Progenitor cell of endocrine pancreas (in vitro differentiated cells): ENCODE measurements around the gene SOS1. TPM values are rescaled to one million over a fixed set of nuclear protein-coding genes. Genes with fewer than 3 reads are reported as not detected.
A peak's percentile ranks its signal among the peaks of the same experiment; 100 is the strongest.

ENCODE experiments used
- DNase-seq: peaks from one replicate; pipeline ENCODE4 v3.0.0; 2021; ENCODE audit warnings: low spot score; ENCODE audit not compliant: unreplicated experiment
- H3K27ac Mint-ChIP-seq: 2 replicates; pipeline ENCODE4 v1.8.0; 2021; ENCODE audit warnings: mild to moderate bottlenecking, moderate library complexity, mixed read lengths
- H3K27me3 Mint-ChIP-seq: 2 replicates; pipeline ENCODE4 v1.8.0; 2021; ENCODE audit warnings: mixed read lengths
- H3K36me3 Mint-ChIP-seq: 2 replicates; pipeline ENCODE4 v1.8.0; 2022; ENCODE audit warnings: mixed read lengths; ENCODE audit not compliant: insufficient read depth
- H3K4me1 Mint-ChIP-seq: 2 replicates; pipeline ENCODE4 v1.8.0; 2021; ENCODE audit warnings: low read depth, mixed read lengths
- H3K4me3 Mint-ChIP-seq: 2 replicates; pipeline ENCODE4 v1.8.0; 2021; ENCODE audit warnings: low read depth, mild to moderate bottlenecking, moderate library complexity, mixed read lengths
- H3K9me3 Mint-ChIP-seq: 2 replicates; pipeline ENCODE4 v1.8.0; 2021; ENCODE audit warnings: low read depth, mixed read lengths
- CTCF ChIP-seq: fragments of 200-600 bp; sonication (generic); IDR thresholded peaks from one replicate; pipeline ENCODE4 v1.5.0; 2021; ENCODE audit warnings: antibody characterized with exemption, mild to moderate bottlenecking; ENCODE audit not compliant: unreplicated experiment
- total RNA-seq: library from RNA; stranded (reverse); gene quantifications from 2 replicates; pipeline ENCODE4 v1.2.1, GENCODE V29; 2021

The SOS1 gene
- total RNA-seq, 1 donor from 2014 or later = 77.0 TPM

- Mint-ChIP-seq H3K4me1 (no peaks in the 10 kb centered on the region), H3K9me3 (no peaks in the 10 kb centered on the region), H3K4me3 (no peak overlapping the region), H3K27ac (no peak overlapping the region), H3K36me3 (peaks cover 12% of the 10 kb centered on the region), H3K27me3 (no peaks in the 10 kb centered on the region)
- DNase-seq = no peak
- TF ChIP-seq CTCF = no peak
Measured at GRCh38 chr2:38981670-38982357, 139.0 kb downstream of the SOS1 start.

GRCh38 chr2:38981003-38981669 lies 139.7 kb downstream of the SOS1 start:
- H3K4me1 Mint-ChIP-seq = no peaks in the 10 kb centered on the region
- H3K36me3 Mint-ChIP-seq = peaks cover 12% of the 10 kb centered on the region
- H3K4me3 Mint-ChIP-seq = no peak overlapping the region

DNA sequence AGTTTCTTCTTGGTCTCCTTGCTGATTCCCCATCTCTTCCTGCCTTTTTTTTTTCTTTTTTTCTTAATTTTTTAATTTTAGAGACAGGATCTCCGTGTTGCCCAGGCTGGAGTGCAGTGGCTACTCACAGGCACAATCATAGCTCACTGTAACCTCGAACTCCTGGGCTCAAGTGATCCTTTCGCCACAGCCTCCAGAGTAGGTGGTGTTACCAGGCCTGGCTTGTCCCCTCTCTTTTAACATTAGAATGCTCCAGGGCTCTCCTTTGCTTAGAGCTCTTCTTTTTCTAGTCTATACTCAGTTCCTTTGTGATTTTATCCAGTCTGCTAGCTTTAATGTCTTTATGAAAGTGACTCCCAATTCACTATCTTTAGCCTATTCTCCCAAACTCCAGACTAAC lies 141.9 kb downstream of the SOS1 start:
- TF ChIP-seq CTCF = no peak
- Mint-ChIP-seq H3K4me1 (no peaks in the 10 kb centered on the region), H3K27me3 (no peaks in the 10 kb centered on the region), H3K36me3 (peaks cover 1% of the 10 kb centered on the region), H3K4me3 (no peak overlapping the region), H3K27ac (peak overlapping the region; percentile 76), H3K9me3 (no peaks in the 10 kb centered on the region)
- DNase-seq = no peak

More at GRCh38 chr2:38981003-38981669, 139.7 kb downstream of the SOS1 start:
- no peaks in the 10 kb centered on the region for H3K27me3 Mint-ChIP-seq
- no peak for TF ChIP-seq CTCF
- H3K9me3 Mint-ChIP-seq = no peaks in the 10 kb centered on the region
- no peak for DNase-seq
- H3K27ac Mint-ChIP-seq = no peak overlapping the region

DNA sequence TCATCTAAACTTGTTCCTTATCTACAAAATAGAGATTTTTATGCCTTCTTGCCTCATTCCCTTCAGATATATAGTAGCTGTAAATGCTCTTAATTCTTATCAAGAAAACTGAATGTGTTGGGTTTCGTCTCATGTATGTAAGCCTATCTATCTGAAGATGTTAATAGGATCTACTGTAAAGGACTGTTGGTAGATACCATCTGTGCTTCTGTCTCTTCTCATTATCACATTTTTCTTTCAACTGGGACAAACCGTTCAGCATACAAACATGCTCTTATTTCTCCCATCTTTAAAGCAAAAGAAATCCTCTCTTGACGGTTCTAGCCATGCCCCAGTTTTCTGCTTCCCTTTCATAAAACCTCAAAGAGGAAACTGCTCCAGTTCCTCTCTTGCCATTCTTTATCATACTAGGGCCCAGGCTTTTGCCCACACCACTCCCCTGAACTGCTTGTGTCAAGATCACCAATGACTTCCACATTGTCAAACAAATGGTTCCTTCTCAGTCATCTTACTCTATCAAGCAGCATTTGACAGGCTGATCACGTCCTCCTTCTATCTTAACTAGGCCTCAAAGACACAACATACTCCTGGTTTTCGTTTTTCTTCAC lies 142.5 kb downstream of the SOS1 start:
- Mint-ChIP-seq H3K4me3 (no peak overlapping the region), H3K4me1 (no peaks in the 10 kb centered on the region), H3K36me3 (peaks cover 1% of the 10 kb centered on the region), H3K9me3 (no peaks in the 10 kb centered on the region), H3K27ac (no peak overlapping the region), H3K27me3 (no peaks in the 10 kb centered on the region)
- DNase-seq = no peak
- no peak for TF ChIP-seq CTCF

- no peak for TF ChIP-seq CTCF
- no peaks in the 10 kb centered on the region for H3K4me1 Mint-ChIP-seq
- no peak overlapping the region for H3K4me3 Mint-ChIP-seq
- no peaks in the 10 kb centered on the region for H3K36me3 Mint-ChIP-seq
- no peak overlapping the region for H3K27ac Mint-ChIP-seq
- no peaks in the 10 kb centered on the region for H3K27me3 Mint-ChIP-seq
- H3K9me3 Mint-ChIP-seq = no peaks in the 10 kb centered on the region
- no peak for DNase-seq
Measured at GRCh38 chr2:38977047-38977446, 143.8 kb downstream of the SOS1 start.
